NCI-H146 (cell line): ENCODE results near the gene CARD18.

Experiments used
- DNase-seq: peaks from one replicate; lab custom pipeline; 2025; lab: John Stamatoyannopoulos, UW

CARD18 gene

GRCh38 chr11:105139669-105140068 is at the start of gene CARD18:
Gene CARD18, minus strand, starts transcription at chr11:105139769. Its CDS starts 43 bp downstream, at chr11:105139726.
- DNase-seq, result no peak

- DNase-seq, result no peak
These were observed 44.4 kb upstream of the CARD18 start for GRCh38 chr11:105183987-105184386.

- no peak for DNase-seq
These were observed 43.9 kb upstream of the CARD18 start for GRCh38 chr11:105183426-105183825.

- no peak for DNase-seq
These were observed 42.0 kb upstream of the CARD18 start for GRCh38 chr11:105181521-105181920.

- DNase-seq, result no peak
These were observed 41.5 kb upstream of the CARD18 start for GRCh38 chr11:105181100-105181499.

GRCh38 chr11:105179542-105180278 is 40.1 kb upstream of the CARD18 start:
- DNase-seq, result peak; percentile 62

GRCh38 chr11:105177658-105178057 is 38.1 kb upstream of the CARD18 start:
- DNase-seq, result no peak

- DNase-seq, result no peak
These were observed 28.9 kb upstream of the CARD18 start for GRCh38 chr11:105168457-105168856.

GRCh38 chr11:105167244-105167643 is 27.7 kb upstream of the CARD18 start:
- no peak for DNase-seq

GRCh38 chr11:105164208-105164607 is 24.6 kb upstream of the CARD18 start:
- DNase-seq, result no peak

- no peak for DNase-seq
These were observed 22.9 kb upstream of the CARD18 start for GRCh38 chr11:105162506-105162905.

- no peak for DNase-seq
These were observed 18.9 kb upstream of the CARD18 start for GRCh38 chr11:105158436-105158835.

GRCh38 chr11:105156720-105157119 is 17.2 kb upstream of the CARD18 start:
- no peak for DNase-seq

GRCh38 chr11:105156231-105156630 is 16.7 kb upstream of the CARD18 start:
- no peak for DNase-seq

GRCh38 chr11:105155679-105156078 is 16.1 kb upstream of the CARD18 start:
- no peak for DNase-seq

GRCh38 chr11:105153392-105153791 is 13.8 kb upstream of the CARD18 start:
- DNase-seq, result no peak

- no peak for DNase-seq
These were observed 13.0 kb upstream of the CARD18 start for GRCh38 chr11:105152560-105152959.

- no peak for DNase-seq
These were observed 12.5 kb upstream of the CARD18 start for GRCh38 chr11:105152021-105152512.

GRCh38 chr11:105149477-105149876 is 9.9 kb upstream of the CARD18 start:
- DNase-seq, result no peak

GRCh38 chr11:105148241-105148640 is 8.7 kb upstream of the CARD18 start:
- DNase-seq, result peak; percentile 39

GRCh38 chr11:105144887-105145286 is 5.3 kb upstream of the CARD18 start:
- no peak for DNase-seq

GRCh38 chr11:105142167-105142566 is 2.6 kb upstream of the CARD18 start:
- DNase-seq, result no peak

GRCh38 chr11:105137286-105137685 is 2.3 kb downstream of the CARD18 start:
- DNase-seq, result no peak

- DNase-seq, result no peak
These were observed 3.7 kb downstream of the CARD18 start for GRCh38 chr11:105135883-105136282.
